Thyroid gland (tissue), 4 donors: ENCODE data around the gene MERTK. TPM values are rescaled to one million over a fixed set of nuclear protein-coding genes. Genes with fewer than 3 reads are reported as not detected.

Experiments used
- DNase-seq, 2 donors: peaks; one replicate each; pipeline ENCODE4 v3.0.0-alpha.2; 2019
- H3K27ac ChIP-seq, 3 donors: fragments of 200-600 bp; sonication (generic); 1 replicate in 2 of 3; 2 replicates in 1 of 3; pipeline ENCODE4 v1.5.1; 2016 to 2019; ENCODE audit warnings: mild to moderate bottlenecking in 1 of 3, moderate library complexity in 1 of 3
- H3K27me3 ChIP-seq: fragments of 200-600 bp; sonication (generic); one replicate; pipeline ENCODE4 v1.5.1; 2019
- H3K36me3 ChIP-seq, 2 donors: fragments of 200-600 bp; sonication (generic); one replicate each; pipeline ENCODE4 v1.5.1; 2016 to 2019
- H3K4me1 ChIP-seq, 2 donors: fragments of 200-600 bp; sonication (generic); one replicate each; pipeline ENCODE4 v1.5.1; 2017 to 2019
- H3K4me3 ChIP-seq, 3 donors: fragments of 200-600 bp; sonication (generic); replicated peaks in 1 of 3; 1 replicate in 2 of 3; 2 replicates in 1 of 3; pipeline ENCODE4 v1.5.1; 2016; ENCODE audit warnings: mild to moderate bottlenecking in 1 of 3
- H3K9me3 ChIP-seq: fragments of 200-600 bp; sonication (generic); one replicate; pipeline ENCODE4 v1.5.1; 2017
- CTCF ChIP-seq, 6 experiments: fragments of 200-600 bp in 3 of 6; fragments of 450-650 bp in 3 of 6; sonication (generic) in 3 of 6; IDR thresholded peaks; one replicate each; pipeline ENCODE4 v1.5.1; 2016 to 2019; ENCODE audit warnings: antibody characterized with exemption in 6 of 6, mild to moderate bottlenecking in 2 of 6, inconsistent platforms in 1 of 6, moderate library complexity in 1 of 6
- POLR2A ChIP-seq, 2 donors: fragments of 450-650 bp; IDR thresholded peaks; one replicate each; pipeline ENCODE4 v1.6.1; 2017; ENCODE audit warnings: antibody characterized with exemption in 2 of 2, mild to moderate bottlenecking in 2 of 2, moderate library complexity in 1 of 2
- WGBS, 2 donors: methylation state at CpG; one replicate each; pipeline ENCODE4 v1.1.5; 2017; 5-methylcytosine and 5-hydroxymethylcytosine counted together
- intact Hi-C: fragments of 100-400 bp; cut with DNase I; formaldehyde crosslinking; loops from one replicate; pipeline ENCODE4 v1.15.1; 2023
- total RNA-seq, 4 donors: library from RNA; depleted of rRNA; stranded (reverse); fragments of >200 nt; gene quantifications; one replicate each; pipeline ENCODE4 v1.2.3, GENCODE V29; 2016

MERTK gene
- total RNA-seq, 4 donors from 2014 or later = 23.5 to 36.7 (median 32.9) TPM

DNA sequence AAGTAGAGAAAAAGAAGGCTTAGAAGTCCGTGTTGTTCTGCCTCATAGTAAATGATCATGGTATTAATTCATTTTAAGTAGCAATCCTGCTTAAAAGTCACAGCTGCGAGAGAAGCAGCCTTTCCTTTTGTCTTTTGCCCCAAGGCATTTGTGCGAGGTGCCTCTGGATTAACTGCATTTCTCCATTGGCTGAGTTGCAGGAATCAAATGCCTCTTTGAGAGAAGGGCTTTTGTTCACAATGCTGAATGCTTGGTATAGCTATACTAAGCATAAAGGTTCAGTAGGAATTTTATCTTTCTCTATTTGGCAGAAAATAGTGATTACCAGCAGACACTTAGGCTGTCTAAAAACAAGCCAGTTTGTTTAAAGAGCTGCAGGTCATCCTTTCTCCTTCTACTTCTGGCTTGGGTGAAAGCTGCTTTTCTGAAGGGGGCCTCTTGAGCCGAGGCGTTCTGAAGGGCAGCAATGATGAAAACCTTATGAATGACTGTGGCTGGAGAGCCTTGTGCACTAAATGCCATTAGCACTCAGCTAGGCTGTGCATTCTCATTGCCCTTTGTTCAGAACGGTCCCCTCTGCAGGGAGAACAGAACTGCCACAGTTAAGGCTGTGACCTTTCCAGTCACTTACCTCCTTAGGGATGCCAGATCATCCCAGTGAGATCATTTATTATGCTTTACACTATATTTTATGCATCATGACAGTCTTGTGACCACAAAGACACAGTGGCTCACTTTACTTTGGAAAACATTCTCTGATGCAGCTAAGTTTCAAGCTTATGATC, 87.9 kb downstream of the MERTK start:
- H3K36me3 ChIP-seq = peaks cover 14 to 30% of the 10 kb centered on the region in 2 donors
- H3K27me3 ChIP-seq = no peaks in the 10 kb centered on the region
- H3K9me3 ChIP-seq = no peaks in the 10 kb centered on the region
- no peaks in the 10 kb centered on the region for H3K4me1 ChIP-seq
- intact Hi-C loops = loop anchor here (10.0 kb wide), 1 partner anchor 58 kb away; no protein-coding TSS in a partner anchor
- WGBS, 2 donors = 39 to 46% methylated on average over 6 of the region's 6 CpGs
- no peak overlapping the region for H3K4me3 ChIP-seq
- H3K27ac ChIP-seq = no peak overlapping the region
- no peak for TF ChIP-seq CTCF (IDR thresholded peaks at IDR 0.05)
- no peak for TF ChIP-seq POLR2A (IDR thresholded peaks at IDR 0.05)
- DNase-seq = no peak

- no peak for TF ChIP-seq POLR2A (IDR thresholded peaks at IDR 0.05)
- TF ChIP-seq CTCF (IDR thresholded peaks at IDR 0.05) = no peak
- intact Hi-C loops = no loop called here
- peaks cover 0 to 15% of the 10 kb centered on the region in 2 donors for H3K36me3 ChIP-seq
- no peak for DNase-seq
- 92% methylated on average over 3 of the region's 3 CpGs for WGBS, 2 donors
- no peaks in the 10 kb centered on the region for H3K4me1 ChIP-seq
- no peaks in the 10 kb centered on the region for H3K27me3 ChIP-seq
- H3K4me3 ChIP-seq = no peak overlapping the region
- H3K9me3 ChIP-seq = no peaks in the 10 kb centered on the region
- H3K27ac ChIP-seq = no peak overlapping the region
These were observed 92.0 kb downstream of the MERTK start for GRCh38 chr2:111990375-111990774.

- H3K4me1 ChIP-seq = no peaks in the 10 kb centered on the region
- H3K36me3 ChIP-seq = peaks cover 0 to 15% of the 10 kb centered on the region in 2 donors
- no peak for DNase-seq
- TF ChIP-seq CTCF (IDR thresholded peaks at IDR 0.05) (no peak), POLR2A (IDR thresholded peaks at IDR 0.05) (no peak)
- no peak overlapping the region for H3K4me3 ChIP-seq
- intact Hi-C loops = no loop called here
- no peak overlapping the region for H3K27ac ChIP-seq
- no peaks in the 10 kb centered on the region for H3K9me3 ChIP-seq
- 91 to 95% methylated on average over 7 of the region's 7 CpGs for WGBS, 2 donors
- H3K27me3 ChIP-seq = no peaks in the 10 kb centered on the region
These were observed 92.4 kb downstream of the MERTK start for GRCh38 chr2:111990856-111991255.

DNA sequence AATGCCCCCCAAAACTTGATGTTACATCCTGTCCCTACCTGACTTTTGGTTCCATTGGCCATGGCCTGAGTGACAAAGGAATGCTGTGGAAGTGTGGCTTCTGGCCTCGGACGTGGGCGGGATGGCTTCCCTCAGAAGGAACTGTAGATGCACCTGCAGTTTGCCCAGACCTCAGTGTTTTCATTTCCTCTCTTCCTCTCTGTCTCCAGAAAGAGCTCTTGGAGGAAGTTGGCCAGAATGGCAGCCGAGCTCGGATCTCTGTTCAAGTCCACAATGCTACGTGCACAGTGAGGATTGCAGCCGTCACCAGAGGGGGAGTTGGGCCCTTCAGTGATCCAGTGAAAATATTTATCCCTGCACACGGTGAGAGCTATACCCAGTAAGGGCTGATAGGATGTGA, 95.6 kb downstream of the MERTK start:
- Histone ChIP-seq H3K4me3 (no peak overlapping the region), H3K4me1 (no peaks in the 10 kb centered on the region), H3K9me3 (no peaks in the 10 kb centered on the region), H3K36me3 (peaks cover 7 to 25% of the 10 kb centered on the region in 2 donors), H3K27me3 (no peaks in the 10 kb centered on the region), H3K27ac (no peak overlapping the region)
- TF ChIP-seq CTCF (IDR thresholded peaks at IDR 0.05) (no peak), POLR2A (IDR thresholded peaks at IDR 0.05) (no peak)
- intact Hi-C loops = no loop called here
- DNase-seq = no peak
- WGBS, 2 donors = 93 to 95% methylated on average over 8 of the region's 8 CpGs

DNA sequence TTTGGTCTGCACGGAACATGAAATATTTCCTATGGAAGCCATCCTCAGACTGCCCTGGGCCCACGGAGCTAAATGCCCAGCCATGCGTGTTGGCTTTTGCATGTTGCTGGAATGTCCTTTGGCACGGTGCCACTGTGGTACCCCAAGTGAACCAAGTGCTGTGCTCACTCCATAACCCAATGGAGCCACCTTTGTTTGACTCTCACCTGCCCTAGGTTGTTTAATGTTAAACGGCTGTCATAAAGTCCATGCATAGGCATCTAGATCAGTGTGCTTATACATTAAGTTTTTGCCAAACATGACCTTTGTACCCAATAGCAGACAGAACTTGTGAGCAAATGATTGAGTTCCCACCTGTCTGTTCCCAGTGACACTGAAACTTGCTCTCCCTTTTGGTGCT, 96.7 kb downstream of the MERTK start:
- Histone ChIP-seq H3K4me1 (no peaks in the 10 kb centered on the region), H3K27me3 (no peaks in the 10 kb centered on the region), H3K27ac (no peak overlapping the region), H3K9me3 (no peaks in the 10 kb centered on the region), H3K36me3 (peaks cover 7 to 25% of the 10 kb centered on the region in 2 donors), H3K4me3 (no peak overlapping the region)
- intact Hi-C loops = no loop called here
- WGBS, 2 donors = 83 to 85% methylated on average over 5 of the region's 5 CpGs
- TF ChIP-seq CTCF (IDR thresholded peaks at IDR 0.05) = no peak
- no peak for TF ChIP-seq POLR2A (IDR thresholded peaks at IDR 0.05)
- no peak for DNase-seq
